Stimulated activated CD4-positive, alpha-beta T cell treated with anti-CD3 and anti-CD28 coated beads, Interleukin-1b, Interleukin-23, amount 100 ng/mL, for 1 hour (primary cell): ENCODE measurements around the gene RNPS1.
"Not testable (repeated sequence)": the region's sequence is repeated elsewhere in the genome, so short reads cannot be mapped to it uniquely, and the experiment has no call there.

Source experiments
- DNase-seq, 2 donors: peaks; one replicate each; pipeline ENCODE4 v3.0.0-alpha.2; 2020; ENCODE audit warnings: low read depth in 2 of 2

The RNPS1 gene

GRCh38 chr16:2257726-2258125 is 10.2 kb downstream of the RNPS1 start:
- DNase-seq: no peak

DNA sequence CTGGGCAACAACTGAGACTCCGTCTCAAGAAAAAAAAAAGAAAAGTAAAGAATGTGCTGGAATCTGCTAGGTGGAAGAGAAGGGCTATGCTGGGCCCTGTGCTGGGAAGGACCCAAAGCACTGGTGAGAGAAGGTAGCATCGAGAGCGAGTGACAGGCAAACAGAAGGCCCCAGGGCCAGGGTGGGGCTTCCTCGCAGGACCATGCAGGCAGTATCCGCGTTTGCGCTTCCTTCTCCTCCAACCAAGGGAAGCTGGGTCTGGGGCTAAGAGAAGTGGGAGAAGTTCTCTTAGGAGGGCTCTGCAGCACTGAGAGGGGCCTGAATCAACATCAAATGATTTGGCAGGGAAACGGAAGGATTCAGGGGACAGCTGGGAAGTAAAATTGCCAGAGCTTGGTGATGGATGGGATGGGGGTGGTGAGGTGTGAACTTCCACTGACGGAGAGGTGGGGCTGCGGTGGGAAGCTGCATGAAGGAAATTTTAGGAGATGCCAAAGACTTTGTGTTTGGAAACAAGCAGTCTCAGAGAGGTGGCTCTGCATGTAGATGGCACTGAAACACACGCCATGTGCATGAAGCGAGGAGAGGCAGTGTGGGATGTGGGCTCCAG is 11.3 kb downstream of the RNPS1 start:
- no peak for DNase-seq

DNA sequence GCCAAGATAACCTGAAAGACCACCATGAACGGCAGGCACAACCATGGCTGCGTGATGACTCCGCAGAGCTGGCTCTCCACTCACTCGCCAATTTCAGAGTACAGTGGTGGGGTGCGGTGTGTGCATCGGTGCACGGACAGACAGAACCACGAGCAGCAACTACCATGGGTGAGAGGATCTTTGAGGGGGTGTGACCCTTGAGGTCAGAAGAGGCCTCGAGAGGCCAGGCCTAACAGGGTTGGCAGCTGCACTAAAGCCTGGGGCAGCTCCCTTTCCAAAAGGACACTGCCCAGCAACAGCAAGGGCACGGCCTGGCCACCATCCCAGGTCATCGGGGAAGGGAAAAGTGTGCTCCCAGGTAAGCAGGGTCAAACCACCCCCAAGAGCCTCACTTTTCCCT is 14.6 kb downstream of the RNPS1 start:
- no peak for DNase-seq

DNA sequence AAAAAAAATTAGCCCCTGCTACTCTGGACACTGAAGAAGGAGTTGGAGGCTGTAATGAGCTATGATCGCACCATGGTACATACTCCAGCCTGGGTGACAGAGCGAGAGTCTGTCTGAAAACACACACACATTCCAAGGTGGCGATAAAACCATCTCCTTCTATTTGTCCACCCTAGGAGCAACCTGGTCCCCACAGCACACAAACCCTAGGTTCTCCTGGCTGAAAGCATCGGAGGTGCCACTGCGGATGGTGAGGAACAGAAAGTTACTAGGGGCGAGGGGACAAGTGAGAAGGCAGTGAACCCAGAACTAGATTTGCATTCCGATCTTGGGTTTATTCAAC is 15.1 kb downstream of the RNPS1 start:
- no peak for DNase-seq

- peak; percentile 51 to 58 for DNase-seq
Observed at GRCh38 chr16:2251296-2252111, 16.4 kb downstream of the RNPS1 start, which contains the start of gene ECI1. Gene ECI1 (minus strand): TSS chr16:2251587. CDS start chr16:2251566, 21 bp downstream.

DNA sequence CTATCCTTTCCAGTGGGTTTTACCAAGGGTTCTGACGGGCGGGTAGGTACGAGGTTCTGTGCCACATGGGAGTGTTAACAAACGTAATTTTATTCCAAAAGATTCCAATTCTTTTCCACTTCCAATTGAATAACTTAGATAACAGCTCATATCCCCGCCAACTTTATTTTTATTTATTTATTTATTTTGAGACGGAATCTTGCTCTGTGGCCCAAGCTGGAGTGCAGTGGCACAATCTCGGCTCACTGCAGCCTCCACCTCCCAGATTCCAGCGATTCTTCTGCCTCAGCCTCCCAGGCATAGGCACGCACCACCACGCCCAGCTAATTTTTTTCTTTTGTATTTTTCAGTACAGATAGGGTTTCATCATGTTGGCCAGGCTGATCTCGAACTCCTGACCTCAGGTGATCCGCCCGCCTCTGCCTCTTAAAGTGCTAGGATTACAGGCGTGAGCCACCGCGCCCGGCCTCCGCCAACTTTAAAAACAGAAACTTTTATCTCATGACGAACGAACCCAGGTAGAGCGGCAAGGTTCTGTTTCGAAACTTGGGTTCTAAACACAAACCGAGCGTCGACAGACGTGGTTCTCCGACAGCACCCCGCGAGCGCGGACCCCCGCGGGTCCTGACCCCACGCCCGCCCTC is 17.2 kb downstream of the RNPS1 start:
- DNase-seq: no peak

DNA sequence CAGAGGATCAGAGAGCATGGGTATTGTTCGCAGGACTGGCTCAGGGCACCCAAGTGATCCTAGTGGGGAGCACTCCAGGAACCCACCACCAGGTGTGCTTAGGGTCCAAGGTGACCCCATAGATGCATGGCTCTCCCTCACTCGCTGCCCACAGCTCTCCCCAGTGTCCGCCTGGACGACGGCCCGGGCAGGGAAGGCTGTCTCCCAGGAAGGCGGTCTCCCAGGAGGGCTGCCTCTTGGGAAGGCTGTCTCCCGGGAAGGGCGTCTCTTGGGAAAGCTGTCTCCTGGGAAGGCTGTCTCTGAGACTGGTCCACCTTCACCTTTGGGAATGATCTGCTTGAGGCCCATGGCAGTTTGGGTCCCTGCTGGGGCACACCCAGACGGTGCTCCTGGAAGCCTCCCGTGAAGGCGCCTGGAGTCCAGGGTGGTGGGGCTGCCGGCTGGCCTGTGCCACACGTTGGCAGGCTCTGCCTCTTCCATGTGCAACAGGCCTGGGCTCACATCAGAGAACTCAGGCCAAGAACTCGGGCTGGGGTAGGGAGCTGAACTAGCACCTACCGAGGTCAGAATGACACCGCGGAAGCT is 21.5 kb downstream of the RNPS1 start:
- no peak for DNase-seq

DNA sequence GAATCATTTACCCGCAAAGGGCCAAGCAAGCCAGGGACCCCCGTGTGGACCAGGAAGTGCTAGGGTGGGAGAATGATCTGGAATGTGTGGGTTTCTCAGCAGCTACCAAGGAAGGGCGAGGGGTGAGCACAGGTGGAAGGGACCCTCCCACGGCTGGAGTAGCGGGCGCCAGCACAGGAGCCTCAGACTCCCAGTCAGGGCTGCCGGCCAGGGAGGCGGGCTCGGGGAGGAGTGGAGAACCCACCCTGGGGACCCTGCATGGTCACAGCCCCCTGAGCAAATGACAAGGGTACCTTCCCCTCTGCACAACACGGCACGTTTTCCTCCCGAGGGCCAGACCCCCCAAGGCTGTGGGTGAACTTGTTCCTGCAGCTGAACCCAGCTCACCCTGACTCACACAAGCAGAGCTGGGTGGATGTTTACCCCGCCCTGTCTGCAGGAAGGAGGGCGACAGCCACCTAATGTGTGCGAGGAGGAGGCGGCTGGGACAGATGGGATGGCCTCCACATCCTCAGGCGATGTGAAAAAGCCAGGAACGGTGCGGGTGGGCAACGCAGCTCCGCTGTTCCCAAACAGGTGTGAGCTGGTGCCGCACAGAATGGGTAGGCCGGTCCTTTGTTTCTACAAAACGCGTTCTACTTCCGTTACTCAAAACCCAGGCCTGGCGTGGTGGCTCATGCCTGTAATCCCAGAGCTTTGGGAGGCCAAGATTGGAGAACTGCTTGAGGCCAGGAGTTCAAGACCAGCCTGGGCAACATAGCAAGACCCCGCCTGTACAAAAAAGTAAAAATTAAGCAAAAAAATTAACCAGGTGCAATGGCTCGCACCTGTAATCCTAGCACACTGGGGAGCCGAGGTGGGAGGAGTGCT is 22.8 kb downstream of the RNPS1 start:
- DNase-seq: no peak

DNA sequence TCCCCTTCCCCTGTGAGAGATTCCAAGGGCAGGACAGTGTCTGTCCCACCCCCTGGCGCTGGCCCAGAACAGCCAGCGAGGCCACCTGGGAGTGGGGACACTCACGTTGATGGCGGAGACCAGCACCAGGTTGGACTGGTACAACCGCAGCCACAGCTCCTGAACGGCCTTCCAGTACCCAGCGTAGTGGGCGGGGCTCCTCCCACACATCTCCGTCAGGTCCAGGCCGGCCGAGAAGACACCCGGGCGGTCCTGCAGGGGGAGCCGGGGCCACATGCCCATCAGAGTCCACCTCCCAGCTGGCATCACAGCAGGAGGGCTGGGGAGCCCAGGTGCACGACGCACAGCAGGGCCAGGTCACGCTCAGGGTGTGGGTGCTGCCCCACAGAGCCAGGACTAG is 23.6 kb downstream of the RNPS1 start:
- DNase-seq: no peak

DNA sequence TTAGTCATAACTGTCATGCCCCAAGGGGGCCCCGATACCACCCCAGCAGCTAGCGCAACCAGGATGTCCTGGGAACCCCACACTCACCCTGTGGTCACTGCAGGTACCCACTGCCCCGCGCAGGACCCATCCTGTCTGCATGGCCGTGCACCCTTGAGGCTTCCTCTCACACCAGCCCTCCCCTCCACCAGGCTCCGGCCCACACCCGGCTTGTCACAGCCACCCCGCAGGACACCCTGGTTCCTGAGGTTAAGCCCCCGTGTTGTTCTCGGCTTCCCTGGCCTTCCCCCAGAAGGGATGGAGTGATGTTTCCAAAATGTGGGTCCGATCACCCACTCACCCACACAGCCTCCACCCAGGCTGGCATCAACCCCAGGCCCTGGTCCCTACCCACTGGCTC is 24.1 kb downstream of the RNPS1 start:
- DNase-seq: no peak

DNA sequence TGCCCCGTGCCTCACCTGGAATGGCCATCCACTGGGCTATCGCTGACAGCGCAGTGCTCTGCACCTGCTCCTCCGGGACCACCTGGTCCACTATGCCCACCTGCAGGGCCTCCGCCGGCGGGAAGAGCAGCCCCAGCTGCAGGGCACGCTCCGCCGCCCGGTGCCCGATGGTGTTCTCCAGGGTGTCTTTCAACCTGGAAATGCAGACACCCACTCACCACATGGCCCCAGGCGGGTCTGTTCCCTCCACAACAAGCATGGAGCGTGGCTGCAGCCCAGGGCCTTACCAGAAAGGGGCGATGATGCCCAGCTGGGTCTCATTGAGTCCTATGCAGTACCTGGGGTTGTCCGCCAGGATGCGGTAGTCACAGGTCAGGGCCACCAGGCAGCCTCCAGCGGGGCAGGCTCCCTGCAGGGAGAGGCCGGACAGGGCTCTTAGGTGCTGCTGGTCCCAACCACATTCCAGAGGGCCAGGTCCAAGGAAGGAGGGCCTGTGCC is 24.8 kb downstream of the RNPS1 start:
- no peak for DNase-seq

DNA sequence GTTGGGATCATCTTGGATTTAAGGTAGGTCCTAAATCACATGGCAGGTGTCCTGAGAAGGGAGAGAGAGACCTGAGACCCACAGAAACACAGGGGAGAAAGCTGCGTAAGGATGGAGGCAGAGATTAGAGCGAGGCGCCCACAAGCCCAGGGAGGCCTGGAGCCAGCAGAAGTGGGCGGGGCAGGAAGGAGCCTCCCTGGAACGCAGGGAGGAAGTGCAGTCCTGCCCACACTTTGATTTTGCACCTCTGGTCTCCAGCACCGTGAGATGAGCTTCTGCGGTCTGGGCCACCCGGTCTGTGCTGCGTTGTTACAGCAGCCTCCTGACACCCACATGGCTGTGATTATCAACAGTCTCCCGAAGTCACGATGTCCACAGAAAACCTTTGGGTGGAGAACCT is 25.3 kb downstream of the RNPS1 start:
- DNase-seq: no peak

- DNase-seq: not testable (repeated sequence)
Observed at GRCh38 chr16:2240331-2240730, 27.6 kb downstream of the RNPS1 start.

DNA sequence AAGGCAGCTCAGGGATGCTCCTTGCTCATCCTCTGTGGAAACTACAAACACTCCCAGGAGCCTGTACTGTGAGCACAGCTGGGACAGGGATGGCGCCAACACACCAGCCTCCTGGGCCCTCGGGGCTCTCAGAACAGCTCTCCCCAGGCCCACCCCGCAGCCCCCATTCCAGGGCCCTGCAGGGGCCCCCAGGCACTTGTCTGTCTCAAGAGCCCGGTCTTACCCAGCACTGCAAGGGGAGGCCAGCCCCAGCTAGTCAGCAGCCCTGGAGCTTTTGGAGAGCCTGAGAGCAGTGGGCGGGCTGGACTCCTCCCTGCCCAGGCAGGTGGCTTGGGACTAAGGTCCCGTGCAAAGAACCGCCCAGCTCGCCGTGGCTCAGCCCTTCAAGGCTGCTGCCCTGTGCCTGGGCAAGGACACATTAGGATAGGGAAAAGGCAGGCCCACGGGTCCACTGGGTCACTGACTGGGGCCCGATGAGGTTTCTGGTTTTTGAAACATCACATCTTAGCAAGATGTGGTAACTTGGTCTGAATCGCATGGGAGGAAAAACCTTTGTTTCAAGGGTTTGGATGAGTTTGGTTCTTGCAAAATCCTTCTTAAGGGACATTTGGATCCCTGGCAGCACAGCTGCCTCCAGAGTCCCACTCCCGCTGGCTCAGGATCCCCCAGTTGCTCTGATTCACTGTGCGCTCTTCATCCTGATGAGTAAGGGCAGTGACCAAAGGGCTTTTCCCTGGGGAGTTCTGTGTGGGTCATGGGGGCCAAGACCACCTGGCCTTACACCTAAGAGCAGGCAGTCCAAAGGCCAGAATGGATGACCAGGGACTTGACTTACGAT is 28.9 kb downstream of the RNPS1 start:
- no peak for DNase-seq

- no peak for DNase-seq
Observed at GRCh38 chr16:2238150-2238837, 29.6 kb downstream of the RNPS1 start.

DNA sequence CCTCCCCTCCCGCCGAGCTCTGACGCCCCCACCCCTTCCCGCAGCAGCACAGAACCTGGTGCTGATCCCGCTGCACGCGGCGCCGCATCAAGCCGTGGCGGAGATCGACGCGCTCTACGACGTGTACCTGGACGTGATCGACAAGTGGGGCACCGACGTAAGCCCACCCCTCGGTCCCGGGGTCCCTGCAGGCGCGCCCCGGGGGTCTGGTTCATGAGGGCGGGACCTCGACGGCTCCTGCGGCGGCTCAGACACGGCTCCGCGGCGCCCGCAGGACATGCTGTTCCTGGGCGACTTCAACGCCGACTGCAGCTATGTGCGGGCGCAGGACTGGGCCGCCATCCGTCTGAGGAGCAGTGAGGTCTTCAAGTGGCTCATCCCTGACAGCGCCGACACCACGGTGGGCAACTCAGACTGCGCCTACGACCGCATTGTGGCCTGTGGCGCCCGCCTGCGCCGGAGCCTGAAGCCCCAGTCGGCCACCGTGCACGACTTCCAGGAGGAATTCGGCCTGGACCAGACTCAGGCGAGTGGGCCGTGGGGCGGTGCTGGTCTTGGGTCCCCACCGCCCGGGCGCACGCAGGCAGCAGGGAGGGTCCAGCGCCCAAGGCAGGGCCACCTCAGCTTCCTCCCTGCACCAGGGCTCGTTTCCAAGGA is 30.3 kb downstream of the RNPS1 start:
- DNase-seq: no peak

- DNase-seq: no peak
Observed at GRCh38 chr16:2237102-2237482, 30.8 kb downstream of the RNPS1 start.

DNA sequence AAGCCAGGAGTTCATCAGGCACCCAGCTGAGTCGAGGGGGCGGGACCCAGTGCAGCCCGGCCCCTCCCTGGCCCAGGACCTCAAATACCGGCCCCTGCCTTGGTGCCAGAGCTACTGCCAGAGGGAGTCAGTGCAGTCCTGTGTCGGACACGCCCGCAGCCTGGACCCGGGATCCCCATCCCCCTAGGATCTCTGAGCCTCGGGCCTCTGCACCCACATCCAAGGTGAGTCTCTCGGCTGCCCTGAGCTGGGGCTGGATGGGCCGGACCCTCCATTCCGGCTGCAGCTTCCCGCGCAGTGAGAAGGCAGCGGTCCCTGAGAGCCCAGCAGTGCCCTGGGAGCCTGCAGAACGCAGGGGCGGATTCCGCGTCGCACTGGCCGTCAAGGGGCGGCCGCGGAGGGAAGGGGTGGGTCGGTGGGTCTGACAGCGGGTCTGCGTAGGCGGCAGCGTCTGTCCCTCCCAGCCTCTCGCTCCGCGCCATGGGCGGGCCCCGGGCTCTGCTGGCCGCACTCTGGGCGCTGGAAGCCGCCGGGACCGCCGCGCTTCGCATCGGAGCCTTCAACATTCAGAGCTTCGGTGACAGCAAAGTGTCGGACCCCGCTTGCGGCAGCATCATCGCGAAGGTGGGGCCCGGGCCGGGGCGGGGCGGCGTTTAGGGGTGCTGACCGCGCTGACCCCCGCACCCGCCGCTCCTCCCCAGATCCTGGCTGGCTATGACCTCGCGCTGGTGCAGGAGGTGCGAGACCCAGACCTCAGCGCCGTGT is 31.4 kb downstream of the RNPS1 start, which contains the start of gene DNASE1L2:
DNASE1L2 (plus strand) TSS at position 108 of the 765 bp plus-strand sequence; CDS start at position 481, 373 bp downstream.
- no peak for DNase-seq
